Endothelial cell of umbilical vein (primary cell): Measurements from ENCODE around the gene STK39. TPM values are rescaled to one million over a fixed set of nuclear protein-coding genes. Genes with fewer than 3 reads are reported as not detected.

Experiments used
- BruUV-seq: library from RNA; stranded (reverse); fragments of 400-500 nt; replicated peaks from 2 replicates; lab custom pipeline; 2021; lab: Mats Ljungman, UMichigan
- CTCF ChIA-PET: fragments of 300-600, 350-600 bp; sonication (Branson Sonifier 250); formaldehyde crosslinking; loops from one replicate; lab custom pipeline; 2021; ENCODE audit warnings: antibody characterized with exemption, inconsistent platforms; lab: Charles Lee
- POLR2A ChIA-PET: fragments of 300-600, 350-600 bp; sonication (Branson Sonifier 250); formaldehyde crosslinking; loops from one replicate; lab custom pipeline; 2021; ENCODE audit warnings: antibody characterized with exemption, inconsistent platforms; lab: Charles Lee
- DNase-seq: peaks from one replicate; pipeline ENCODE4 v3.0.0-alpha.2; 2011; ENCODE audit warnings: low read depth, low spot score
- FAIRE-seq: peaks from 2 replicates; lab custom pipeline; 2011; peaks lifted over from hg19 to GRCh38; lab: Jason Lieb, UNC
- H2AFZ ChIP-seq: 2 replicates; pipeline ENCODE4 v1.6.0; 2012; ENCODE audit warnings: low read depth, low read length, control low read depth, inconsistent platforms
- H3K27ac ChIP-seq: 2 replicates; pipeline ENCODE4 v1.5.1; 2011; ENCODE audit warnings: low read depth, mild to moderate bottlenecking, control low read depth, low read length, moderate library complexity; ENCODE audit not compliant: insufficient read depth
- H3K27me3 ChIP-seq, 2 experiments: 2 replicates each; pipeline versions ENCODE4 v1.6.0 to v1.6.1; 2011; ENCODE audit warnings: low read length in 2 of 2, mixed read lengths in 1 of 2; ENCODE audit not compliant: control insufficient read depth in 2 of 2, insufficient read depth in 2 of 2
- H3K36me3 ChIP-seq, 2 experiments: 2 replicates in 1 of 2; 3 replicates in 1 of 2; pipeline ENCODE4 v1.5.1; 2011; ENCODE audit warnings: low read length in 2 of 2, mild to moderate bottlenecking in 1 of 2, moderate library complexity in 1 of 2; ENCODE audit not compliant: control insufficient read depth in 2 of 2, insufficient read depth in 2 of 2; ENCODE audit errors: extremely low read depth in 1 of 2
- H3K4me1 ChIP-seq: 3 replicates; pipeline ENCODE4 v1.5.1; 2011; ENCODE audit warnings: mild to moderate bottlenecking, low read length; ENCODE audit not compliant: control insufficient read depth, insufficient read depth; ENCODE audit errors: extremely low read depth
- H3K4me2 ChIP-seq: 2 replicates; pipeline ENCODE4 v1.6.1; 2011; ENCODE audit warnings: low read length, control low read depth, mixed read lengths; ENCODE audit not compliant: insufficient read depth
- H3K4me3 ChIP-seq, 3 experiments: fragments of 200-600 bp in 1 of 3; sonication (generic), shearing (Covaris generic) in 1 of 3; replicated peaks in 1 of 3; 2 replicates each; pipeline ENCODE4 v1.5.1; 2011 to 2016; ENCODE audit warnings: control low read depth in 3 of 3, low read length in 3 of 3, mild to moderate bottlenecking in 2 of 3, inconsistent platforms in 1 of 3, low read depth in 1 of 3, moderate library complexity in 1 of 3; ENCODE audit not compliant: insufficient read depth in 1 of 3
- H3K79me2 ChIP-seq: 2 replicates; pipeline ENCODE4 v1.6.0; 2012; ENCODE audit warnings: low read length, inconsistent platforms; ENCODE audit not compliant: control insufficient read depth, insufficient read depth
- H3K9ac ChIP-seq: replicated peaks from 2 replicates; pipeline ENCODE3; 2011; ENCODE audit warnings: low read length, control low read depth; ENCODE audit not compliant: insufficient read depth; ENCODE audit errors: extremely low read depth
- H3K9me1 ChIP-seq: replicated peaks from 3 replicates; pipeline ENCODE4 v1.6.0; 2011; ENCODE audit warnings: mild to moderate bottlenecking, low read length; ENCODE audit not compliant: control insufficient read depth, insufficient read depth; ENCODE audit errors: extremely low read depth
- H3K9me3 ChIP-seq: replicated peaks from 2 replicates; pipeline ENCODE4 v1.5.1; 2012; ENCODE audit warnings: low read length, inconsistent platforms; ENCODE audit not compliant: control insufficient read depth, insufficient read depth
- H4K20me1 ChIP-seq: replicated peaks from 2 replicates; pipeline ENCODE3; 2011; ENCODE audit warnings: mild to moderate bottlenecking, low read length; ENCODE audit not compliant: control insufficient read depth, insufficient read depth; ENCODE audit errors: extremely low read depth
- EZH2 ChIP-seq: IDR thresholded peaks from 2 replicates; pipeline ENCODE4 v1.6.1; 2012; ENCODE audit warnings: borderline replicate concordance, low read depth, mild to moderate bottlenecking, moderate library complexity, low read length, inconsistent platforms; ENCODE audit not compliant: severe bottlenecking
- FOS ChIP-seq: IDR thresholded peaks from 2 replicates; pipeline ENCODE4 v1.6.1; 2011; ENCODE audit warnings: mild to moderate bottlenecking, low read length, moderate library complexity, borderline replicate concordance; ENCODE audit not compliant: insufficient read depth
- GATA2 ChIP-seq: IDR thresholded peaks from 2 replicates; pipeline ENCODE4 v1.7.0; 2011; ENCODE audit warnings: low read depth, mild to moderate bottlenecking, moderate library complexity, mixed read lengths, low read length; ENCODE audit not compliant: insufficient read length, insufficient read depth
- JUN ChIP-seq: IDR thresholded peaks from 2 replicates; pipeline ENCODE4 v1.6.1; 2011; ENCODE audit warnings: borderline replicate concordance, low read depth; ENCODE audit not compliant: insufficient read length, insufficient read depth
- MYC ChIP-seq: IDR thresholded peaks from one replicate; pipeline ENCODE4 v1.6.1; 2011; ENCODE audit warnings: mild to moderate bottlenecking, low read depth, low read length
- POLR2A ChIP-seq: IDR thresholded peaks from 2 replicates; pipeline ENCODE4 v1.6.1; 2012; ENCODE audit warnings: low read depth, mild to moderate bottlenecking, control low read depth, low read length
- dilution Hi-C: fragments of 300-500 bp; cut with MboI; formaldehyde crosslinking; loops from one replicate; pipeline ENCODE4 v1.15.0; 2019; ENCODE audit warnings: low sequenced_read_pairs; ENCODE audit not compliant: extremely low pct_ligation_motif_present
- intact Hi-C: fragments of 100-400 bp; cut with micrococcal nuclease; formaldehyde crosslinking; loops from one replicate; pipeline ENCODE4 v1.10.0; 2022
- polyA plus RNA-seq, 4 experiments: library from polyadenylated mRNA; depleted of rRNA in 3 of 4; stranded (reverse) in 3 of 4; unstranded in 1 of 4; fragments of >200 nt; gene quantifications; 2 replicates each; pipeline versions ENCODE4 v1.2.1 to v1.2.3, GENCODE V29; 2011 to 2012; ENCODE audit warnings: missing spikeins in 1 of 4
- total RNA-seq: library from RNA; stranded (reverse); gene quantifications from 2 replicates; pipeline ENCODE4 v1.2.3, GENCODE V29; 2021

Gene STK39
- total and polyA plus RNA-seq, 2 donors (not counting 3 experiments of a cell fraction or from before 2014, with no cell fraction given), result 4.6 to 13.1 TPM

GRCh38 chr2:168192839-168193616 is 54.4 kb downstream of the STK39 start:
- FAIRE-seq (no peak), DNase-seq (peak; percentile 34)
- H3K9me1 ChIP-seq, result no peaks in the 10 kb centered on the region
- no peaks in the 10 kb centered on the region for H3K27me3 ChIP-seq
- H3K36me3 ChIP-seq, result no peaks in the 10 kb centered on the region
- BruUV-seq, result no TSS peak
- CTCF ChIA-PET, result interaction anchor here (0.9 to 2.4 kb wide), 2 partner anchors 9 to 74 kb away, joined by 3 to 9 read pairs; no protein-coding TSS in a partner anchor
- TF ChIP-seq EZH2 (no peak), GATA2 (peak; percentile 39), FOS (peak; percentile 2), POLR2A (no peak), MYC (no peak), JUN (no peak)
- peaks cover 6% of the 10 kb centered on the region for H3K79me2 ChIP-seq
- peaks cover 25% of the 10 kb centered on the region for H3K4me1 ChIP-seq
- POLR2A ChIA-PET, result no interaction called here
- no peak overlapping the region for H2AFZ ChIP-seq
- H4K20me1 ChIP-seq, result no peaks in the 10 kb centered on the region
- dilution Hi-C loops, result no loop called here
- H3K4me2 ChIP-seq, result no peak overlapping the region
- H3K27ac ChIP-seq, result no peak overlapping the region
- H3K9me3 ChIP-seq, result no peaks in the 10 kb centered on the region
- intact Hi-C loops, result loop anchor here (2.0 kb wide), 1 partner anchor 18 kb away; no protein-coding TSS in a partner anchor
- no peak overlapping the region for H3K4me3 ChIP-seq
- H3K9ac ChIP-seq, result no peak overlapping the region
